ENCODE data around the gene ARX.

- TF ChIP-seq EZH2 (IDR thresholded peaks at IDR 0.05) (no peak), POLR2AphosphoS5 (IDR thresholded peaks at IDR 0.05; ENCODE audit: borderline replicate concordance, low read depth, low read length) (no peak), FOXP2 (optimal IDR thresholded peaks at IDR 0.05; ENCODE audit: control extremely low read depth, extremely low read length, insufficient read depth) (no peak)
These were observed 4.0 kb downstream of the ARX start for GRCh38 chrX:25011589-25012432.
